ENCODE results near the gene IGFL3. TPM values are rescaled to one million over a fixed set of nuclear protein-coding genes. Genes with fewer than 3 reads are reported as not detected.

Gene IGFL3
- total and polyA plus RNA-seq, 9 of the 15 experiments (the other 6 are each of a cell fraction or from before 2014, with no cell fraction given) = not detected

DNA sequence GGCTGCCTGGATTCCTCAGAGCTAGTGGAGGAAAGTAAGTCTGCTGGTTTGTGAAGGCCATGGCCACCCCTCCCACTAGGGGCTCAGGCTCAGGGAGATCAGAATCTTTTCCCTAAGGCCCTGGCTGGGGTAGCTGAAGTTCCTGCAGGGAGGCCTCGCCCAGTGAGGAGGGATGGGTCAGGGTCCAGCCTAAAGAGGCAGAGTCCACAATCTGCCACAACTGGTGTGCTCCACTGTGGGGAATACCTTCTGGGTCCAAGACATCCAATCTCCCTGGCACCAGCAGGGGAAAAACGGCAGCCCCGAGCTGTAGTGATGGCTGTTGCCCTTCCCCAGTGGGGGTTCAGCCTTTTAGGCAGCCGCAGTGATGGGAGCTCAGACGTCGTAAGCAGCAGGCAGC, 23.2 kb downstream of the IGFL3 start:
- Histone ChIP-seq H3K79me2 (ENCODE audit: control insufficient read depth, insufficient read depth, low read length) (no peaks in the 10 kb centered on the region), H2AFZ (ENCODE audit: low read depth, low read length) (no peak overlapping the region), H3K4me3 (no peak overlapping the region), H3K27me3 (ENCODE audit: control insufficient read depth in 2 of 2, insufficient read depth in 2 of 2, low read length in 2 of 2) (no peaks in the 10 kb centered on the region; a peak in 1 of 5 replicates), H3K4me1 (replicated peaks in 1 of 2; ENCODE audit: control insufficient read depth in 2 of 2, insufficient read depth in 2 of 2, low read length in 2 of 2) (no peaks in the 10 kb centered on the region), H3K4me2 (ENCODE audit: insufficient read depth, low read length) (no peak overlapping the region), H3K9ac (ENCODE audit: insufficient read depth in 1 of 2, low read depth in 2 of 2, low read length in 2 of 2) (no peak overlapping the region), H4K20me1 (replicated peaks; ENCODE audit: control insufficient read depth, insufficient read depth, low read length) (no peaks in the 10 kb centered on the region), H3K9me3 (replicated peaks; ENCODE audit: control insufficient read depth, insufficient read depth, low read depth, low read length) (no peaks in the 10 kb centered on the region), H3K9me1 (ENCODE audit: control insufficient read depth, insufficient read depth, low read length) (no peaks in the 10 kb centered on the region), H3K36me3 (ENCODE audit: control insufficient read depth, insufficient read depth, low read length) (no peaks in the 10 kb centered on the region), H3K27ac (ENCODE audit: extremely low read depth, low read depth, low read length) (no peak overlapping the region)
- FAIRE-seq = no peak
- WGBS (ENCODE audit: insufficient coverage, low coverage, missing lambda C conversion rate) = 3% methylated on average over 6 of the region's 6 CpGs
- ChIA-PET CTCF (ENCODE audit: low intra/inter-chr PET ratio) (no interaction called here), POLR2A (no interaction called here)
- in situ Hi-C loops (cut with MboI) = no loop called here
- BruUV-seq (replicated peaks) = no TSS peak
- ATAC-seq = no peak
- intact Hi-C loops (cut with micrococcal nuclease) = no loop called here
- no peak for DNase-seq (ENCODE audit: extremely low read depth in 1 of 4, low spot score in 3 of 4)
- TF ChIP-seq, protein P1, sequence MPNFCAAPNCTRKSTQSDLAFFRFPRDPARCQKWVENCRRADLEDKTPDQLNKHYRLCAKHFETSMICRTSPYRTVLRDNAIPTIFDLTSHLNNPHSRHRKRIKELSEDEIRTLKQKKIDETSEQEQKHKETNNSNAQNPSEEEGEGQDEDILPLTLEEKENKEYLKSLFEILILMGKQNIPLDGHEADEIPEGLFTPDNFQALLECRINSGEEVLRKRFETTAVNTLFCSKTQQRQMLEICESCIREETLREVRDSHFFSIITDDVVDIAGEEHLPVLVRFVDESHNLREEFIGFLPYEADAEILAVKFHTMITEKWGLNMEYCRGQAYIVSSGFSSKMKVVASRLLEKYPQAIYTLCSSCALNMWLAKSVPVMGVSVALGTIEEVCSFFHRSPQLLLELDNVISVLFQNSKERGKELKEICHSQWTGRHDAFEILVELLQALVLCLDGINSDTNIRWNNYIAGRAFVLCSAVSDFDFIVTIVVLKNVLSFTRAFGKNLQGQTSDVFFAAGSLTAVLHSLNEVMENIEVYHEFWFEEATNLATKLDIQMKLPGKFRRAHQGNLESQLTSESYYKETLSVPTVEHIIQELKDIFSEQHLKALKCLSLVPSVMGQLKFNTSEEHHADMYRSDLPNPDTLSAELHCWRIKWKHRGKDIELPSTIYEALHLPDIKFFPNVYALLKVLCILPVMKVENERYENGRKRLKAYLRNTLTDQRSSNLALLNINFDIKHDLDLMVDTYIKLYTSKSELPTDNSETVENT (CRISPR knock-in tag; IDR thresholded peaks at IDR 0.05) = no peak
- TF ChIP-seq RBFOX2 (IDR thresholded peaks at IDR 0.05; ENCODE audit: low read depth, low read length) = no peak
- no peak for TF ChIP-seq MEF2D (tag; conservative IDR thresholded peaks at IDR 0.05; ENCODE audit: low read depth)
- TF ChIP-seq NCOA6 (IDR thresholded peaks at IDR 0.05) = no peak
- no peak for TF ChIP-seq MAFF (IDR thresholded peaks at IDR 0.05; ENCODE audit: low read length)

Data from K562 (cell line).